ENCODE measurements around the gene SLC39A11. TPM values are rescaled to one million over a fixed set of nuclear protein-coding genes. Genes with fewer than 3 reads are reported as not detected.

The SLC39A11 gene
- total RNA-seq, 1 experiment from 2014 or later, result 46.4 TPM

DNA sequence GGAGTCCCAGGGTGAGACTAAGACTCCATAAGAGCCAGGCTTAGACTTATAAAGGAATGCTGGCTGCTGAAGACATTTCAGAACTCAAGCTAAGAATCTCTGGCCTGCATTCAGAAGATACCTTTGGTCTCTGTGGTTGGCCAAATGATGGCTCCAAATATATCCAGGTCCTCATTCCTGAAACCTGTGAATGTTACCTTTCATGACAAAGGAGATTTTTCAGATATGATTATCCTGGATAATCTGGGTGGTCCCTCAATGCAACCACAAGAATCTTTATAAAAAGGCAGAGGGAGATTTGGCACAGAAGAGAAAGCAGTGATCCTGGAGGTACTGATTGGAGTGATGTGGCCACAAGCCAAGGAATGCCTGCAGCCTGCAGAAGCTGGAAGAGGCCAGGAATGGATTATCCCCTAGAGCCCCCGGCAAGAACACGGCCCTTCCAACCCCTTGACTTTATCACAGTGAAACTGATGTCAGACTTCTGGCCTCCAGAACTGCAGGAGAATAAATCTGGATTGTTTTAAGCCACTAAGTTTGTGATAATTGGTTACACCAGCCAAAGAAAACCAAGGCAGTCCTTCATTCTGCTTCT is 253.3 kb downstream of the SLC39A11 start:
- Histone ChIP-seq H3K9me2 (ENCODE audit: insufficient read depth) (no peaks in the 10 kb centered on the region), H3K27me3 (ENCODE audit: insufficient read depth, low read length) (no peaks in the 10 kb centered on the region), H3K4me1 (ENCODE audit: control insufficient read depth in 1 of 2, insufficient read depth in 2 of 2, low read length in 2 of 2) (no peaks in the 10 kb centered on the region), H2AFZ (ENCODE audit: low read depth, low read length, poor library complexity, severe bottlenecking) (no peak overlapping the region), H3K9me3 (ENCODE audit: control insufficient read depth in 1 of 2, insufficient read depth in 1 of 2, low read depth in 1 of 2, low read length in 2 of 2) (no peaks in the 10 kb centered on the region; a peak in 2 of 4 replicates), H3K9ac (ENCODE audit: low read length) (no peak overlapping the region), H3K36me3 (ENCODE audit: control insufficient read depth in 1 of 2, insufficient read depth in 2 of 2, low read length in 2 of 2) (no peaks in the 10 kb centered on the region), H3K4me2 (ENCODE audit: low read length) (no peak overlapping the region), H3K4me3 (replicated peaks in 1 of 2; ENCODE audit: low read depth in 1 of 2, low read length in 2 of 2) (no peak overlapping the region), H4K20me1 (ENCODE audit: insufficient read depth) (no peaks in the 10 kb centered on the region), H3K27ac (ENCODE audit: low read depth, low read length) (no peak overlapping the region), H3K79me2 (ENCODE audit: insufficient read depth, low read length) (no peaks in the 10 kb centered on the region)
- DNase-seq (ENCODE audit: low read depth, low spot score) (no peak), ATAC-seq (no peak)
- TF ChIP-seq ELF1 (IDR thresholded peaks at IDR 0.05; ENCODE audit: borderline replicate concordance, low read depth) (no peak), YY1 (IDR thresholded peaks at IDR 0.05; ENCODE audit: extremely low read depth, insufficient replicate concordance, low read depth, low read length) (no peak), EGR1 (IDR thresholded peaks at IDR 0.05; ENCODE audit: low read depth) (no peak)
- TF ChIP-seq, protein P1, sequence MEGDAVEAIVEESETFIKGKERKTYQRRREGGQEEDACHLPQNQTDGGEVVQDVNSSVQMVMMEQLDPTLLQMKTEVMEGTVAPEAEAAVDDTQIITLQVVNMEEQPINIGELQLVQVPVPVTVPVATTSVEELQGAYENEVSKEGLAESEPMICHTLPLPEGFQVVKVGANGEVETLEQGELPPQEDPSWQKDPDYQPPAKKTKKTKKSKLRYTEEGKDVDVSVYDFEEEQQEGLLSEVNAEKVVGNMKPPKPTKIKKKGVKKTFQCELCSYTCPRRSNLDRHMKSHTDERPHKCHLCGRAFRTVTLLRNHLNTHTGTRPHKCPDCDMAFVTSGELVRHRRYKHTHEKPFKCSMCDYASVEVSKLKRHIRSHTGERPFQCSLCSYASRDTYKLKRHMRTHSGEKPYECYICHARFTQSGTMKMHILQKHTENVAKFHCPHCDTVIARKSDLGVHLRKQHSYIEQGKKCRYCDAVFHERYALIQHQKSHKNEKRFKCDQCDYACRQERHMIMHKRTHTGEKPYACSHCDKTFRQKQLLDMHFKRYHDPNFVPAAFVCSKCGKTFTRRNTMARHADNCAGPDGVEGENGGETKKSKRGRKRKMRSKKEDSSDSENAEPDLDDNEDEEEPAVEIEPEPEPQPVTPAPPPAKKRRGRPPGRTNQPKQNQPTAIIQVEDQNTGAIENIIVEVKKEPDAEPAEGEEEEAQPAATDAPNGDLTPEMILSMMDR (IDR thresholded peaks at IDR 0.05 in 2 of 3, conservative IDR thresholded peaks at IDR 0.05 in 1 of 3; ENCODE audit: borderline replicate concordance in 1 of 3, insufficient read depth in 1 of 3, low read depth in 2 of 3, low read length in 2 of 3), result no peak
- ChIA-PET CTCF (interaction anchor here (1.1 kb wide), 1 partner anchor 9 kb away, joined by 3 read pairs; no protein-coding TSS in a partner anchor), RAD21 (ENCODE audit: low non-redundant PET in 1 of 2, low total read pairs in 2 of 2, uncharacterized antibody in 2 of 2, unreplicated experiment in 2 of 2) (no interaction called here), POLR2A (no interaction called here)
- no TSS peak for BruUV-seq (replicated peaks)
- intact Hi-C loops (cut with micrococcal nuclease), result no loop called here

DNA sequence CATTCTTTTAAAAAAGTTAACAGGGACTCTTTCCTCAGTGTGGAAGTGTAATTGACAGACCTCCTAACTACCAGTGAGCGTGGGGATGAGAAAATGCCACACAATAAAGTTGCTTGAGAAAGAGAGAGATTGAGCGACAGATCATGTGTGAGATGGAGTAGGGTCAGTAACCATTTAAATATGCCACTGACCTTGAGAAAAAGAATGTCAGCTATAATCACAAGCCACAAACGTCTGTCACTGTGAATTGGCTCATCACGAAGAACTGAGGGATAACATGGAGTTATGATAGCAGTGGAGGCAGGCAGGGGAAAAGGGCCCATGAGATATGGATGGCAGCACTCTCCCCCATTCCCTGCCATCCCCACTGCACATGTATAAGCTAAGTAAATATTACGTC is 253.9 kb downstream of the SLC39A11 start:
- Histone ChIP-seq H3K9ac (ENCODE audit: low read length) (no peak overlapping the region), H3K27me3 (ENCODE audit: insufficient read depth, low read length) (no peaks in the 10 kb centered on the region), H3K4me3 (replicated peaks in 1 of 2; ENCODE audit: low read depth in 1 of 2, low read length in 2 of 2) (no peak overlapping the region), H3K36me3 (ENCODE audit: control insufficient read depth in 1 of 2, insufficient read depth in 2 of 2, low read length in 2 of 2) (no peaks in the 10 kb centered on the region), H3K79me2 (ENCODE audit: insufficient read depth, low read length) (no peaks in the 10 kb centered on the region), H3K9me3 (ENCODE audit: control insufficient read depth in 1 of 2, insufficient read depth in 1 of 2, low read depth in 1 of 2, low read length in 2 of 2) (no peaks in the 10 kb centered on the region; a peak in 2 of 4 replicates), H2AFZ (ENCODE audit: low read depth, low read length, poor library complexity, severe bottlenecking) (no peak overlapping the region), H3K27ac (ENCODE audit: low read depth, low read length) (no peak overlapping the region), H3K4me2 (ENCODE audit: low read length) (no peak overlapping the region), H3K4me1 (ENCODE audit: control insufficient read depth in 1 of 2, insufficient read depth in 2 of 2, low read length in 2 of 2) (no peaks in the 10 kb centered on the region), H3K9me2 (ENCODE audit: insufficient read depth) (no peaks in the 10 kb centered on the region), H4K20me1 (ENCODE audit: insufficient read depth) (no peaks in the 10 kb centered on the region)
- ATAC-seq (no peak), DNase-seq (ENCODE audit: low read depth, low spot score) (no peak)
- ChIA-PET CTCF (interaction anchor here (1.1 kb wide), 1 partner anchor 9 kb away, joined by 3 read pairs; no protein-coding TSS in a partner anchor), RAD21 (ENCODE audit: low non-redundant PET in 1 of 2, low total read pairs in 2 of 2, uncharacterized antibody in 2 of 2, unreplicated experiment in 2 of 2) (no interaction called here), POLR2A (no interaction called here)
- intact Hi-C loops (cut with micrococcal nuclease), result no loop called here
- TF ChIP-seq, protein P2, sequence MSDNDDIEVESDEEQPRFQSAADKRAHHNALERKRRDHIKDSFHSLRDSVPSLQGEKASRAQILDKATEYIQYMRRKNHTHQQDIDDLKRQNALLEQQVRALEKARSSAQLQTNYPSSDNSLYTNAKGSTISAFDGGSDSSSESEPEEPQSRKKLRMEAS (IDR thresholded peaks at IDR 0.05), result no peak
- TF ChIP-seq RAD21 (IDR thresholded peaks at IDR 0.05; ENCODE audit: low read depth), result no peak
- BruUV-seq (replicated peaks), result no TSS peak
